Activated effector memory CD4-positive, alpha-beta T cell treated with anti-CD3 and anti-CD28 coated beads, Interleukin-2, amount 50 U/mL, for 16 hours (primary cell): Measurements from ENCODE around the gene PVALEF.

Source experiments
- DNase-seq: peaks from one replicate; pipeline ENCODE4 v3.0.0-alpha.2; 2020

Gene PVALEF

GRCh38 chr17:81129289-81129688 lies 36.0 kb upstream of the PVALEF start:
- no peak for DNase-seq

- no peak for DNase-seq
Observed at GRCh38 chr17:81129711-81130367, 35.5 kb upstream of the PVALEF start.

- no peak for DNase-seq
Observed at GRCh38 chr17:81130385-81131361, 34.6 kb upstream of the PVALEF start.

GRCh38 chr17:81131486-81132196 lies 33.7 kb upstream of the PVALEF start:
- no peak for DNase-seq

GRCh38 chr17:81132197-81132540 lies 33.1 kb upstream of the PVALEF start:
- DNase-seq, result no peak

- no peak for DNase-seq
Observed at GRCh38 chr17:81132770-81133723, 32.3 kb upstream of the PVALEF start.

GRCh38 chr17:81134064-81134781 lies 31.1 kb upstream of the PVALEF start:
- no peak for DNase-seq

- DNase-seq, result no peak
Observed at GRCh38 chr17:81135505-81136278, 29.6 kb upstream of the PVALEF start.

GRCh38 chr17:81136366-81136765 lies 28.9 kb upstream of the PVALEF start:
- no peak for DNase-seq

- DNase-seq, result no peak
Observed at GRCh38 chr17:81137248-81137647, 28.1 kb upstream of the PVALEF start.

- DNase-seq, result no peak
Observed at GRCh38 chr17:81138083-81138482, 27.2 kb upstream of the PVALEF start.

GRCh38 chr17:81138500-81138899 lies 26.8 kb upstream of the PVALEF start:
- no peak for DNase-seq

GRCh38 chr17:81139428-81139827 lies 25.9 kb upstream of the PVALEF start:
- DNase-seq, result no peak

- no peak for DNase-seq
Observed at GRCh38 chr17:81140018-81140417, 25.3 kb upstream of the PVALEF start.

- no peak for DNase-seq
Observed at GRCh38 chr17:81140695-81141094, 24.6 kb upstream of the PVALEF start.

GRCh38 chr17:81142301-81143199 lies 22.8 kb upstream of the PVALEF start:
- peak; percentile 82 for DNase-seq

GRCh38 chr17:81143200-81143527 lies 22.1 kb upstream of the PVALEF start:
- no peak for DNase-seq

- DNase-seq, result no peak
Observed at GRCh38 chr17:81143717-81144422, 21.4 kb upstream of the PVALEF start.

GRCh38 chr17:81144423-81144781 lies 20.9 kb upstream of the PVALEF start:
- no peak for DNase-seq
